Smooth muscle cell (in vitro differentiated cells): ENCODE data around the gene FAM124A. TPM values are rescaled to one million over a fixed set of nuclear protein-coding genes. Genes with fewer than 3 reads are reported as not detected.

Experiments used
- DNase-seq: peaks from one replicate; lab custom pipeline; 2025; ENCODE audit not compliant: unreplicated experiment; lab: John Stamatoyannopoulos, UW
- H2AFZ ChIP-seq: fragments of 200-600 bp; sonication (generic); 2 replicates; pipeline ENCODE4 v1.6.0; 2016; ENCODE audit warnings: antibody characterized with exemption, low read depth, mild to moderate bottlenecking
- H3F3A ChIP-seq: fragments of 200-600 bp; sonication (generic); 2 replicates; pipeline ENCODE4 v1.6.0; 2017; ENCODE audit warnings: antibody characterized with exemption, low read depth
- H3K27ac ChIP-seq: fragments of 200-600 bp; sonication (generic); 2 replicates; pipeline ENCODE4 v1.5.1; 2016; ENCODE audit warnings: low read depth, mild to moderate bottlenecking
- H3K27me3 ChIP-seq: fragments of 200-600 bp; sonication (generic); 2 replicates; pipeline ENCODE4 v1.6.1; 2016; ENCODE audit warnings: low read depth, mild to moderate bottlenecking
- H3K36me3 ChIP-seq: fragments of 200-600 bp; sonication (generic); 2 replicates; pipeline ENCODE4 v1.5.1; 2016; ENCODE audit warnings: low read depth
- H3K4me1 ChIP-seq: fragments of 200-600 bp; sonication (generic); 2 replicates; pipeline ENCODE4 v1.5.1; 2016; ENCODE audit warnings: low read depth
- H3K4me2 ChIP-seq: fragments of 200-600 bp; sonication (generic); 2 replicates; pipeline ENCODE4 v1.6.0; 2016; ENCODE audit warnings: mild to moderate bottlenecking
- H3K4me3 ChIP-seq: fragments of 200-600 bp; sonication (generic); 2 replicates; pipeline ENCODE4 v1.5.1; 2016; ENCODE audit warnings: mild to moderate bottlenecking
- H3K79me2 ChIP-seq: fragments of 200-600 bp; sonication (generic); 2 replicates; pipeline ENCODE4 v1.6.0; 2016; ENCODE audit warnings: low read depth, mild to moderate bottlenecking
- H3K9ac ChIP-seq: fragments of 200-600 bp; sonication (generic); 2 replicates; pipeline ENCODE4 v1.6.0; 2016; ENCODE audit warnings: low read depth
- H3K9me3 ChIP-seq: fragments of 200-600 bp; sonication (generic); replicated peaks from 2 replicates; pipeline ENCODE4 v1.5.1; 2016; ENCODE audit warnings: low read depth
- H4K20me1 ChIP-seq: fragments of 200-600 bp; sonication (generic); 2 replicates; pipeline ENCODE4 v1.6.0; 2016; ENCODE audit warnings: low read depth
- whole genome bisulfite sequencing: methylation state at CpG from one replicate; pipeline ENCODE4 v1.1.7; 2016; ENCODE audit warnings: low lambda C conversion rate; 5-methylcytosine and 5-hydroxymethylcytosine counted together
- polyA plus RNA-seq: library from polyadenylated mRNA; unstranded; fragments of >200 nt; fragmentation: Nextera tagmentation; extraction: Ambion mirVana; gene quantifications from 2 replicates; pipeline ENCODE4 v1.2.1, GENCODE V29; 2016
- total RNA-seq: library from RNA; depleted of rRNA; stranded (reverse); fragments of >200 nt; gene quantifications from 2 replicates; pipeline ENCODE4 v1.2.3, GENCODE V29; 2014
- TF ChIP-seq, protein P1 (sequence below): fragments of 200-600 bp; sonication (generic); IDR thresholded peaks from 2 replicates; pipeline ENCODE4 v1.5.1; 2017; ENCODE audit warnings: borderline replicate concordance, mild to moderate bottlenecking, antibody characterized with exemption; ENCODE audit not compliant: insufficient read depth, poor library complexity, severe bottlenecking

Gene FAM124A
- total and polyA plus RNA-seq, 2 experiments from 2014 or later = 0.06 TPM; not detected in 1

DNA sequence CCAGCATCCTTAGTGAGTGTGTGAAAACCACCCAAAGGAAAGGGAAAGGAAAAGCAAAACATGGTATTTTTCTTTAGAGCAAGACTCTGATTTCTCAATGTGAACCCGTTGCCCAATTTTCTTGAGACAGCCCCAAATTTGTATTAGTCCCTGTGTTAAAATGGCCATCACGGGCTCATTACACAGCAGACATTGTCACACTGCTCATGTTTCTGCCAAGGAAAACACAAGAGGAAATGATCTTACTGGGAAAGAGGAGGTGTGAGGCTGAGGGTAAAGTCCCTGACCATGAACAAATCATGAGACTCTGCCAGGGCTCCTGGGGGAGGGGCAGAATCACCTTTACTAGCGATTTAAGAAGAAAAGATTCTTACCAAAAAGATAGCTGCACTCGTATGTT, 54.4 kb downstream of the FAM124A start:
- H3K36me3 ChIP-seq = no peaks in the 10 kb centered on the region
- H3K27me3 ChIP-seq = peaks cover 4% of the 10 kb centered on the region
- no peaks in the 10 kb centered on the region for H3K79me2 ChIP-seq
- no peak overlapping the region for H2AFZ ChIP-seq
- H3K9me3 ChIP-seq = no peaks in the 10 kb centered on the region
- H3K4me1 ChIP-seq = no peaks in the 10 kb centered on the region
- DNase-seq = no peak
- H3K4me3 ChIP-seq = no peak overlapping the region
- H3K4me2 ChIP-seq = no peak overlapping the region
- H3K9ac ChIP-seq = no peak overlapping the region
- no peak overlapping the region for H3K27ac ChIP-seq
- H4K20me1 ChIP-seq = no peaks in the 10 kb centered on the region
- TF ChIP-seq, protein P1, sequence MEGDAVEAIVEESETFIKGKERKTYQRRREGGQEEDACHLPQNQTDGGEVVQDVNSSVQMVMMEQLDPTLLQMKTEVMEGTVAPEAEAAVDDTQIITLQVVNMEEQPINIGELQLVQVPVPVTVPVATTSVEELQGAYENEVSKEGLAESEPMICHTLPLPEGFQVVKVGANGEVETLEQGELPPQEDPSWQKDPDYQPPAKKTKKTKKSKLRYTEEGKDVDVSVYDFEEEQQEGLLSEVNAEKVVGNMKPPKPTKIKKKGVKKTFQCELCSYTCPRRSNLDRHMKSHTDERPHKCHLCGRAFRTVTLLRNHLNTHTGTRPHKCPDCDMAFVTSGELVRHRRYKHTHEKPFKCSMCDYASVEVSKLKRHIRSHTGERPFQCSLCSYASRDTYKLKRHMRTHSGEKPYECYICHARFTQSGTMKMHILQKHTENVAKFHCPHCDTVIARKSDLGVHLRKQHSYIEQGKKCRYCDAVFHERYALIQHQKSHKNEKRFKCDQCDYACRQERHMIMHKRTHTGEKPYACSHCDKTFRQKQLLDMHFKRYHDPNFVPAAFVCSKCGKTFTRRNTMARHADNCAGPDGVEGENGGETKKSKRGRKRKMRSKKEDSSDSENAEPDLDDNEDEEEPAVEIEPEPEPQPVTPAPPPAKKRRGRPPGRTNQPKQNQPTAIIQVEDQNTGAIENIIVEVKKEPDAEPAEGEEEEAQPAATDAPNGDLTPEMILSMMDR = no peak
- WGBS = 90% methylated on average over 4 of the region's 4 CpGs
- H3F3A ChIP-seq = no peaks in the 10 kb centered on the region

DNA sequence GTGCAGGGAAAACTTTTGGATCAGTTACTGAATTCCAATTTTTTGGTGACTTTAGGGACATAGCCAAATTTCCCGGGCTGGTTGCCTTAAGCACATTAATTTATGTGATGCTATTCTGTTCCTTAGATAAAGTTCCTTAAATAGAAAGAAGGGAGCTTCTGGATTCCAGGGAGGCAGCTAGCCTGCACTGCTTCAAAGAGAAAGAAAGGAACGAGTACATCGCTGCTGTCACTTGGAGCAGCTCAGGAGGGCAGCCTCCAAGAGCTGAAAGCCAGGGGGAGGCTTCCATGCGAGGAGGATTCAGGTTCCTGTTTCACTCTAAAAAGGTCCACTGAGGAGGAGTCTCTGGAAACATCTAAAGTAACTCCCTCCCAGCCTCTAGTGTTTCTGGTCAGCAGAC, 55.7 kb downstream of the FAM124A start:
- no peak for DNase-seq

DNA sequence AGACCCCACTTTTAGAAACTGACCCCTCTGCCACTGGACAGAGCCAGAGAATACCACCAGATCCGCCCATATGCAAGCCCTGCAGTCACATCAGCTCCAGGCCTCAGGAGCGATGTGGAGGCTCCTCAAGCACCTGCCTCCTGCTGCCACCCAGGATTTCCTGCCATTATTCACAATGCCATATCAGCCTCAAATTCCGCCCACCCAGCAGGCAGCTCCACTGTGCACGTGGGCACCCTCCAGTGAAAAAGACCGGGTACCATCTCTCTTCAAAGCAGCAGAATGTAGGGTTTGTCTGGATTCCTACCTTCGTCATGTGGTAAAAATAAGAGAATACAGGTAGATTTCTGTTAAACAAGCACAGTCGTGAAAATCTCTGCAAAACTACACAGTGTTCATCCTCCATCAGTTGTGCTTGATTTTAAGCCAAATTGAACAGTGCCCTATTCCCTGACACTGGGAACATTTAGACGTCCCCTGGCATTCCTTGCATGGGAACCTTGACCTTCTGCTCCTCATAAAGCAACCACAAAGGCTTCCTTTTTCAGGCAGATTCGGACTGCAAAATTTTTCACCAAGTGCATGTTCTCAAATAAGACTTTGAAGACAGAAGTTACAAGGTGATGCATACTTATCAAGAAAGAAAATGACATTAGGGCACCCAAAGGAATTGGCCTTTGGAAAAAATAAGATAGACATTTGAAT, 56.4 kb downstream of the FAM124A start:
- H3K4me3 ChIP-seq = no peak overlapping the region
- H3K27me3 ChIP-seq = peaks cover 4% of the 10 kb centered on the region
- H3K36me3 ChIP-seq = no peaks in the 10 kb centered on the region
- no peaks in the 10 kb centered on the region for H3K4me1 ChIP-seq
- no peak overlapping the region for H3K27ac ChIP-seq
- WGBS = 87% methylated on average over 9 of the region's 9 CpGs
- no peak overlapping the region for H2AFZ ChIP-seq
- H3K79me2 ChIP-seq = no peaks in the 10 kb centered on the region
- H3K4me2 ChIP-seq = no peak overlapping the region
- TF ChIP-seq, protein P1 = no peak
- H3K9me3 ChIP-seq = no peaks in the 10 kb centered on the region
- DNase-seq = no peak
- H3F3A ChIP-seq = no peaks in the 10 kb centered on the region
- no peaks in the 10 kb centered on the region for H4K20me1 ChIP-seq
- no peak overlapping the region for H3K9ac ChIP-seq

More for the DNA sequence above, 55.7 kb downstream of the FAM124A start:
- Histone ChIP-seq H3K4me2 (no peak overlapping the region), H3K27me3 (peaks cover 4% of the 10 kb centered on the region), H2AFZ (no peak overlapping the region), H3K9me3 (no peaks in the 10 kb centered on the region), H3K4me1 (no peaks in the 10 kb centered on the region), H3K36me3 (no peaks in the 10 kb centered on the region), H3K9ac (no peak overlapping the region), H4K20me1 (no peaks in the 10 kb centered on the region), H3K4me3 (no peak overlapping the region), H3K27ac (no peak overlapping the region), H3F3A (no peaks in the 10 kb centered on the region), H3K79me2 (no peaks in the 10 kb centered on the region)
- WGBS = 91% methylated on average over 4 of the region's 4 CpGs
- TF ChIP-seq, protein P1 = no peak
